NCI-H510A (cell line): ENCODE measurements around the gene ATP5F1E.
A peak's percentile ranks its signal among the peaks of the same experiment; 100 is the strongest.

Experiments
- DNase-seq: peaks from one replicate; lab custom pipeline; 2025; lab: John Stamatoyannopoulos, UW

ATP5F1E gene

GRCh38 chr20:59032023-59032712 is at the start of gene ATP5F1E:
TSS of gene ATP5F1E (minus strand) at chr20:59032335. CDS start at chr20:59032251, 84 bp downstream.
- DNase-seq = peak; percentile 88

- DNase-seq = no peak
These were observed 48.9 kb upstream of the ATP5F1E start for GRCh38 chr20:59081036-59081435.

- DNase-seq = no peak
These were observed 46.1 kb upstream of the ATP5F1E start for GRCh38 chr20:59078231-59078630.

DNA sequence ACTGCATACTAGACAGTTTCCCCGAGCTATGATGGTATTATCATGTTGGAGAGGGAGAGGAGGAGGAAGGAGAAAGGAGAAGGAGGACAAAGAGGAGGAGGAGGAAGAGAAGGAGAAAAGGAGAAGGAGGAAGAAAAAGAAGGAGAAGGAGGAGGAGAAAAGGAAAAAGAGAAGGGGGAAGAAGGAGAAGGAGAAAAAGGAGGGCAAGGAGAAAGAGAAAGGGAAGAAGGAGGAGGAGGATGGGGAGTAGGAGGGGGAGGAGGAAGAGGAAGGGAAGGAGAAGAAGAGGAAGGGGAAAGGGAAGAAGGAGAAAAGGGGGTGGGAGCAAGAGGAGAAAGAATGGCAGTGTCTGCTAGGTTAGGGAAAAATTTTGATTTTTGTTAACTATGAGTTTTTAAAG is 45.6 kb upstream of the ATP5F1E start:
- no peak for DNase-seq

GRCh38 chr20:59075934-59076508 is 43.9 kb upstream of the ATP5F1E start:
- DNase-seq = no peak

DNA sequence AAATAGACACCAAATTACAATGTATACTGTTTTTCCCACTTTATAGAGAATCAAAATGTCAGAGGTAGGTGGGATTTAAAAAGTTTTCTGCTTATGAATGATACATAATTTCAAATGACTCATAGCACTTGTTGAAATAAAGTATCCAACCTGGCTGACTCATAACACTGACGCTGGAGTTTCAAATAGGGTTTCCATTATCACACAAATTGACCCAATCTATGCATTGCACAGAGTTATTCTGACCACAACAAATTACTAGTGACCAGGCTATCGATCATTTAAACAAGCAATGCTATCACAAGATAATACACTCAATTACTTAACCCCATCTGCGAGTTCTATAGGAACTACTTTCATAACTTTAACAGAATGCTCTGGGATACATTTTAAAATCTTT is 42.3 kb upstream of the ATP5F1E start:
- no peak for DNase-seq

DNA sequence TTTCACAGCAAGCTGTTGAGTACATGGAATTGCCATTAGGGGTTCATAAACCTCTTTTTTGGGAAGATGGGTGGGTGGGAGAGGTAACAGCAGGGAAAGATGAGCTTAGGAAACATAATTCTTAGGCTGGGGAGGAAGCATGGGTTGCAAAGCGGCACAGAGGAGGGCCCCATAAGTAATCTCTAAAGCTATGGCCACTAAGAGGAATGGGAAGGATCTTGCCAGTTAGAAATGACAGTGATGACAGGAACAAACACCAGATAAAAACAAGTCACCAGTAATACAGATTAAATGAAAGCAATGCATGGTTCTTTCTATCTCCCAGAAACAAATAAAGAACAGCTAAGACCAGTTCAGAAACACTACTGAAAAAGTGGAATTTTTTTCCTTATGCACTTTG is 41.4 kb upstream of the ATP5F1E start:
- no peak for DNase-seq

GRCh38 chr20:59071216-59071615 is 39.1 kb upstream of the ATP5F1E start:
- no peak for DNase-seq

DNA sequence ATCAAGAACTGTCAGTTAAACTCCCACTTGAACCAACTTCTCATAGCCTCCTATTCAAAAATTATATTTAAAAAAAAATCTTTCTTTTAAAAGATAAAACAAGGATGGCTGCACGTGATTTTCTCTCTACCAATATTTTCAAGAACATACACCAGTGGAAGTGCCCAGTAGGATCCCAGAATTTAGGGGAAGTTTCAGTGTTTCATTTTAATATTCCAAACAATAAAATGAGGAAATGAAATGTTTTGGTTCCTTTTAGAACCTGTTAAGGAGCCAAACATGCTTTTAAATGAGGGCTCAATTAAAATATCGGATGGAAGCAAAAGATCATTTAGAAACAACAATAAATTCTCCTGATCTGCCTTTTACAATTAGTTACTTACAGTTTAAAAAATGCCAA is 36.9 kb upstream of the ATP5F1E start:
- no peak for DNase-seq

GRCh38 chr20:59068534-59068933 is 36.4 kb upstream of the ATP5F1E start:
- no peak for DNase-seq

DNA sequence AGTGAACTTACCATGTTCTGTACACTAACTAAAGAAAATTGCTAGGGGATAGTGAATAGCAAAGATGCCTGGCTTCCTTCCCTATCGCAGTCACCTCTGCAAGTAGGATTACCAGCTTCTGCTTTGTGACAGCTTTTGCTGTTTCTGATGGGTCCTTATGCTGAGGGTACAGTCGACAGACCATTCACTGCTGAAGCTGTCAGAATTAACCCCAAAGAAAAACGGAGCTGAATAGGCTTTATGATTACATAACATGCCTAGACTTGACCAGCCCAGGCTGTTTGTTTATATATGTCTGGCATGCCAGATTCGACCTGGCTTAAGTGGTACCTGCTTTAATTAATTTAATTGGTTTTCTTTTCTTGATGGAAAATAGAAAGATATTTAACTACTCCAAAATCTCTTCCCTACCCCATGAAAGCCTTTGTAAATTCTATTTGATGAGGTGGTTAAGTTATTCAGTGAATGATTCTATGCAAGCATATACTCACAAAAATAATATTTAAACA is 32.1 kb upstream of the ATP5F1E start:
- DNase-seq = no peak

- DNase-seq = no peak
These were observed 31.5 kb upstream of the ATP5F1E start for GRCh38 chr20:59063358-59064213.

DNA sequence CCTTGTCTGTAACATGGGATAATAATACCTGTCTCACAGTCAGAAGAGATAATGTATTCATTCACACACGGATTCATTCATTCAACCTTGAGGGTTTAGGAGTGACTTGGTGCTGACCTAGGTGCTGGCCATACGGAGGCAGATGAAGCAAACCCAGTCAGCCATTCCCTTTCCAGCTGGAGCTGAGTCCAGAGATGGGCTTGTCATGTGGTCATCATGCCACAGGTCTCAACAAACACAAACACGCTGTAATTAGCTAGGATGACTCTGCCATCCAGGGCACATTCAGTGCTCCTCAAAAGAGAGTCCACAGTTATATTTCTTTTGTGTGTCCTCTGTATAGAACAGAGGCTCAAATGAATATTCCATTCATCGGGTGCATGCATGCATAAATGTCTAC is 29.9 kb upstream of the ATP5F1E start:
- no peak for DNase-seq

DNA sequence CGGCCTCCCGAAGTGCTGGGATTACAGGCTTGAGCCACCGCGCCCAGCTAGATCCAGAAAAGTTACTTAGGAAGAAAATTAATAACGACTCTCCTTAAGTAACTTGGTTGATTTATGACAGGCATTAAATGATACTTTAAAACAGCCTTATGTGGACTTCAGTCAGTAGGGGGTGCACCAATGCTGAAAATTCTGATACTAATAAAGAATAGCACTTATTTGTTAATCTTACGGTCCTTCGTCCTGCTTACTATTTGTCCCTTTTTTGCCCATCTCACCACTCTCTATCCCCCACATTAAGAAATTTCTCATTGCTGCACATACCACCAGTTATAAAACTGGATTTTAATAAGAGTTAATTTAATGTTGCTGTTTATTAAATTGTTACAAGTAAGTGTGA is 23.2 kb upstream of the ATP5F1E start:
- no peak for DNase-seq

DNA sequence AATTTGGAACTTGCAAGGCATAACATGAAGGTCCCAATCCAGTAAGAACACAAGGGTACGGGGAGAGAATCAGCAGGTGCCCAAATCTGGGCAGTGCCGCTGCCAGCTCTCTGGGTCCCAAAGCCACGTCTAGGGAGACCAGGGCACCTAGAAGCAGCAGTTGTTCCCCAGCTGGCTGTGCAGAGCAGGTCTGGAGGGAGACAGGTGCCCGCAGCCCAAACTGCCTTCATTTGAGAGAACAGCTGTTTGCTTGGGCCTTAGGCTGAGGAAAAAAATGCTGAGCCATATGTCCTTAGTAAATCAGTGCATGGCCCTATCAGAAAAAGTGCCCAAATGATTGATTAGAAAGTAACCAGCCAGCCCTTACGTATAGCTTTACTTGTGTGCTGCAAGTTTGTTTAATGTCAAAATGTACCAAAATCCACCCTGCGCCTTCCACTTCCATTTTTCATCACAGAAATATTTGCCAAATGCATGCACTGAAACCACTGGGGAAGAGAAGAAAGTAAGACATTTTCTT is 19.6 kb upstream of the ATP5F1E start:
- DNase-seq = no peak

- DNase-seq = no peak
These were observed 18.3 kb upstream of the ATP5F1E start for GRCh38 chr20:59050437-59050836.

DNA sequence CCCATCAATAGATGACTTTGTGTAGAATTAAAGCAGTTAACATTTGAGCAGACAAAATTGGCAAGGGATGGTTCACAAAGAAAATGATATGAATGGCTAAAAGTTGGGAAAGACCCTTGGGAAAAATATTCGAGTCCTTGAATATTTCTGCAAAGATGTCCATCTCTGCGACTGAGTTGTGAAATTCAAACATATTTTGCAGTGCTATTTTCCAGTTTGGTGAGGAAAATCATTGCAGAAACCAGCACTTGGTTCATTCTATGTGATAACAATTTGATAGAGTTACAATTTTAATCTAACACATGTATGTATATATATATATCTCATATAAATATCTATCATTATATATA is 16.5 kb upstream of the ATP5F1E start:
- DNase-seq = no peak

GRCh38 chr20:59047938-59048680 is 16.0 kb upstream of the ATP5F1E start:
- no peak for DNase-seq

GRCh38 chr20:59046862-59047261 is 14.7 kb upstream of the ATP5F1E start:
- no peak for DNase-seq

DNA sequence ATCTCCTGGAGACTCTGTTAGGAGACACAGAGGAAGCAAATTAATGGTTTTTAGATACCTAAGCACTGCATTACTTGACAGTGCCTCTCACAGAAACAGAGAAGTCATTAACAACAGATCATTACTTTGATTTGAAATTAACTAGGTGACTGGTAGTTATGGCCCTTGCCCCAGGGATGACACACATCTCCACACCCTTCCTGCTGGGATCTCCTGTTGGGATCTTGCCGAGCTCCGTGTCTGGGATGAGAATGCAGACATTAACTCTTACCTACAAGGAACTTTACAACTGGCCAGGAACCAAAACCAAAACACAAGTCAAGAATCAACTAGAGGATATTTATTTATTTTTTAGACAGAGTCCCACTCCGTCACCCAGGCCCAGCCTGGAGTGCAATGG is 12.7 kb upstream of the ATP5F1E start:
- DNase-seq = no peak

DNA sequence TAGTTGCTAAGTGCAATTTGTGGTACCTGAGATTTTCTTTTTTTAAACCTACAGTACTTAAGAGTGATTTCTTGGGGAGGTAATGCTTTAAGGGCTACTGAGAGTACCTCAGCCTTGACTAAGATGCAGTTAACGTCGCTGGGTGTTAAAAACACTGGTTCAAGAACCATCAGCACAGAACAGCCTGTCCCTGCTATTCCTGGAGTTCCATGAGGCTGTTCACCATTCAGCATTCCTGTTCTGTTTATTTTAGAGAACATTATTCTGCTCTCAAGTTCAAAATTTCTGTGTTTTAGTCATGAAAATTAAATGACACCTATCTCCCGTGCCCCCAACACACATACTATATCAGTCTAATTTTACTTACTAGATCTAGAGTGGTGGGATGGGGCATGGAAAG is 12.2 kb upstream of the ATP5F1E start:
- DNase-seq = no peak

- no peak for DNase-seq
These were observed 11.6 kb upstream of the ATP5F1E start for GRCh38 chr20:59043698-59044097.
